A172 (cell line): ENCODE results near the gene TBCD. TPM values are rescaled to one million over a fixed set of nuclear protein-coding genes. Genes with fewer than 3 reads are reported as not detected.

Experiments
- DNase-seq: peaks from one replicate; pipeline ENCODE4 v3.0.0-alpha.2; 2015; ENCODE audit warnings: low spot score
- total RNA-seq: library from RNA; depleted of rRNA; stranded (reverse); fragments of >200 nt; shearing (Covaris generic); gene quantifications from 2 replicates; pipeline ENCODE4 v1.2.3, GENCODE V29; 2014

Gene TBCD
- total RNA-seq, 1 experiment from 2014 or later, result 38.7 TPM

DNA sequence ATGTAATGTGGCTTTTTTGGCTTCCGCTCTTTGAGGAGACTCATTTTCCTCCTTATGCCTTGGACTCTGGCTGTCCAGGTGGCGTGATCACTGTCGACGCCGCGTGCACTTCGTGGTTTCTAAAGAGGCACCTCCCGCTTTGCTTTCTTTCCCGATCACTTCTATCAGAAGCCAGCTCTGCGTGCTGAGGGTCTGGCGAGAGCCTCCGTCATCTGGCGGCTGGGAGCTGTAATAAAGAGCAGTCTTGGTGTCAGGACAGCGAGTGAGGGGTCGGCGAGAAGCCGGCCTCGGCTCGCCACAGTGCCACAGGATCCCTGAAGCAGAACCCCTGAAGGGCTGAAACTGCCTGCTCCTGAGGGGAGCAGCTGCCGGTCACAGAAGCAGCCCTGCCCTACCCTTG, 80.5 kb downstream of the TBCD start:
- no peak for DNase-seq

DNA sequence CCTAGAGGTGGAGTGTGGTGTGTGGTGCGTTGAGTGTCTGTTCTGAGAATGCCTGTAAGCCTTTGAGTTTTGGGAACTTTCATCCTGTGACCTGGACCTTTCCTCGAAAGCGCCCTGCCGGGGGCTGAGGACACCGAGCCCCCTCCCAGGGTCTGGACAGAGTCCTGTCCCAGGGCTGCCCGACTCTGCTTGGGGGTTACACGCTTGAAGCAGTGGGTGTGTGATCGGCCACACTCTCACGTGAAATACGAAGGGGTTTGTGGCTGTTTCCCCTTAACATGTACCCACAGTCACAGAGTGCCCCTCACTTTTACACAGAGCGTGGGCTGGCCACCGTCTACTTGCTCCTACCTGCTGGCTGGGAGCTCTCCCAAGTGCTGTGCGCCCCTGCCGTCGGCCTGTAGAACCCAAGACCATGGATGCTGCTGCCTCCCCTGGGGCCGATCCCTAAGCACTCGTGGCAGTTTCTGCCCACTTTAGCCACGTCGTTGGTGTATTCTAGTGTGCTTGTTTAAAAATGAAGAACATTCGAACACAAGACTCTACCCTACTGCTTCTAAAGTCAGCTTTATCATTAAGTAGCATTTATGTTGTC, 81.1 kb downstream of the TBCD start:
- no peak for DNase-seq

DNA sequence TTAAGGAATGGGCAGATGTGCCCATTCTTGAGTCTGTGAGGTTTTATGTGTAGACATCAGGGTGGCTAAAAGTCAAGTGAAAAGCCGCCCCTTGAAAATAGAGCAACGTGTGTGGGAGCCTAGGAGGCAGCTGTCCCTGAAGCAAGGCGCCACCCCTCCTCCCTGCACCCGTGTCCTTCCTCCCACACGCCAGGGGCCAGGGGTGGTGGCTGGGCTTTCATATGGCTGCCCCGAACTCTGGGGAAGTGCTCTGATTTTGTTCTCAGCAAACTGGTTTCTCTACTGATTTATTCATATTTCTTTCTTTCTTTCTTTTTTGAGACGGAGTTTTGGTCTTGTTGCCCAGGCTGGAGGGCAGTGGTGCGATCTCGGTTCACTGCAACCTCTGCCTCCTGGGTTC, 83.3 kb downstream of the TBCD start:
- DNase-seq, result no peak

DNA sequence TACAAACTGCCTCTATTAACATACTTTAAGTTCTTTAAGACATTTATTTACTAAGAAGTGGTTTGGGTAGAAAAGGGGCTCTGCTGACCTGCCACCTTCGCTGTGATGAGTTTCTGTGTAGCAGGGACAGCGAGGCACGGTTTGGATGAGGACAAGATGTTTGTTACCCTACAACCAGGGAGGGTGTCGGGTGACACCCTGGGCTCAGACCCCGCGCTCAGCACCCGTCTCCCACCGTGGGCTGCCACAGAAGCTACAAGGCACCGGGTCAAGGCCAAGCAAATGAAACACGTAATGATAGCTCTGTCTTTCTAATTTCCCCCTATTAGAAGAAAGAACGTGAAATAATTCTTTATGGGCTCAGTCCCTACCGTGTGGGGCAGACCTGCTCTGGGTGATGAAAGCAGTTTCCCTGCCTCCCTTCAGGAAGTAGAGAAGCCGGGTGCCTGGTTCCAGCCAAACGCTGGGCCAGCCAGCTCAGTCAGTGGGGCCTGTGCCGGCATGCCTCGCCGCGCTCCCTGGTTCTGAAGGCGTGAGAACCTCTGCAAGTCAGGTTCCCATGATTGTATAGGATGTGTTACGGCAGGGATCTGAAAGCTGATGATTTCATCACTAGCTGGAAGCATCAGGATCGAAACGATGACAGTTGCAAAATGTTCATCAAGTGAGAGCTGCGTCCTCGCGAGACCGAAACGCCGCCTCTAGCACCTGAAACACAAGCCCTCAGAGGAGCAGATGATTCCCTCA, 84.1 kb downstream of the TBCD start:
- DNase-seq, result no peak

DNA sequence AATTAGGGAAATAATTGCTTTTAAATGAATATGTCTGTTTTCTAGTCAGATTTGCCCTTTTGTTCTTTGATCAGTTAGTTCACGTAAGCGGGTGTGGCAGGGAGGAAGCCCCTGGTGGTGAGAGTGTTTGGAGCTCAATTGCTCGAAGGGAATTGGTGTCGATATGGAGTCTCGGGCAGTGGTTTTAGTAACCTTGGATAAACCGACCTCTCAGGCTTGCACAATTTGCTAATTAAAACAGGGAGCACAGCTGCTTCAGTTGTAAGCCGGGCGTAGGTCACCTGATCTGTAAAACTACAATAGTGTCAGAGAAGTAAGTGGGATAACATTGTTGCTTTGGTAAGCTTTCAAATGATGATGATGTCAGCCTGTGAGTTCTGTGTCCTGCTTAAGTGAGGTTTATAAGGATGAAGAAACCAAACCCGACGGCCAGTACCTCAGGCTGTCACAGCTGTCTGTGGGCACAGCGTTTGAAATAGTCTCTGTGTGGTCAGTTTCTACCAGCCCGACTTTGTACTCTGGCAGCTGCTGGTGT, 85.0 kb downstream of the TBCD start:
- no peak for DNase-seq

DNA sequence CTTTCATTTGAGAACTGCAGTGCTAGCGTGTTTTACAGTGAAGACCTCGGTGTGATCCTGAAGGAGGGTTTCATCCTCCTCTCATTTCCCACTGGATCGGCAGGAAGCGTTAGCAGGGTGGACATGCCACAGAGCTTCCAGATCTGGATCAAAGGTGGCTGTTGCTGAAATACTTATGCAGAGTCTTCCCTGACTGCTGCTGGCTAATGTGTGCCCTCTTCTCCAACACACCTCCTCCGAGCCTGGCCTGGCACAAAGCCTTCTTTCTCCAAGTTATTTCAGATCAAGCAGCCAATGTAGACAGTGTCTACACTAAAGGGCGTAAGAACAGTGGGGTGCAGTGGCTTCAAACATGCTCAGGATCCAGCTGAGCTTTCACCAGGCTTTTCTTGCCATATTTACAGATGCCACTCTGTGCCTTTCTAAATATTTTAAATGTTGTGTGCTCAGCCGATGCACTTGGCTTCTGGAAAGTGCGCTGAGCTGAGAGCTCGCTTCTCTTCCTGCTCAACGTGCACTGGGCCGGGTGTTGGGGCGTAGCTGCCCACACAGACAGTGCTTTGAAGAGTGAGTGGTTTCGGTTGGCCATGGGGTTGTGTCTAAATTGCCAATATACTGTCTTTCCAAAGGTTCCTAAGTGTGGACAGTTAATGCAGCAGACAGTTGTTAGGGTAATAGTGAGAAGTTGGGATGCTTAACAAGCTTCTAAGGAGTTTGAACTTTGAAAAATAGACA, 85.9 kb downstream of the TBCD start:
- DNase-seq, result no peak

DNA sequence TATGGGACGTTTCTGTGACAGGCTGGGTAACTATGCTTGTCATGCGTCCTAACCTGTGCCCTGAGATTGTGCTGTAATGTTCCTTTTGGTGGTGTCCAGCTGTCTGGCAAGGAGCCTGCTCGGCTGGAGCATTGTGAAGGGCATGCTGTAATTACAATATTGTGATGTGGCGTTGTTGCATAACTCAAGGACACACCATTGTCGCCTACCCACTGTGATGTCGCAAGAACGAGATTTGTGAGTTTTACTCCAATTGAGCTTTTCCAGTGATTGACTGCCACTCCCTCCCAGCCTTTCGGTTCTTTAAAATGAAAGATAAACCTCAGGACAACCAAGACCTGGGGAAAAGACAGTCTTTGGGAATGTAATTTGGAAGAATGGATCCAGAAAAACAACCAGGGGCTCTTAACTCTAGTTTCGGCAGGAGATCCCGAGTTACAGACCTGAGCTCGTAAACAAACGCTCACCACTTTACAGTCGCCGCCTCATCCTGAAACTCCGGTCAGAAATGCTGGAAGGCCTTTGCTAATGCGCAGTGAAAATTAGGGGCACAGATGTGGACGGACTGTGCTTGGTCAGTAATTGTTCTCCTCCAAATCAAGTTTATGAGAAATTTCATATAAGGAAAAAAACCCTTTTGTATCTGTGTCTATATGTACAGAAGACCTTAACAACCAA, 86.7 kb downstream of the TBCD start:
- no peak for DNase-seq

DNA sequence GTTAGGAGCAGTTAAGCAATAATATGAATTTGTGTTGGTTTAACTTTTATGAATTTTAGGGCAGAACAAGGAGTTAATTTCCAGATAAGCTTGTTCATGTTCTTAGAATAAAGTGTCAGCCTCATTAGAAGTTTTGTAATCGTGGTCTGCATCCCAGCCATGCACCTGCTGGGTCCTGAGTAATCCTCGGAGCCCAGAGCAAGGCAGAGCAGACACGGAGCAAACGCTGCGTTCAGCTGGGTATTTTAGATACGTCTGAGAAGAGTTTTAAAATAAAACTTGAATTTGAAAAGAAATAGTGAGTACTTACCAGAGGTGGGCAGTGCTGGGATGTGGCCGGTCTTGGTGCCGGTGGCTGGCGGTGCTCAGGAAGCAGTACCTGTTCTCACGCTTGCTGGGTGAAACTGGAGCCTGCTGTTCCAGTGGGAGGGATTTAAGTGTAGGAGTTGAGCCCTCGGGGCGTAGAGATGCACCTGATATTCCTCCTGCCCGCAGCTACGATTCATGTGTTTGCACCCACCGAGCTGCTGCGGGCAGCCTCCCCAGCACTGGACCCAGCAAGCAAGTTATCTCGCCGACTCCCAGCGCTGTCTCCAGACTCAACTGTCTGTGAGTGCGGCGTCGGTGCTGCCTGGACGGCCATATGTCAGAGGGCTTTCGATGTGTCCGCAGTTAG, 87.9 kb downstream of the TBCD start, which contains the start of gene ZNF750:
TSS of gene ZNF750 (minus strand) at position 406 of the 676 bp plus-strand sequence. CDS start 7,568 bp downstream, outside the sequence.
- DNase-seq, result no peak

DNA sequence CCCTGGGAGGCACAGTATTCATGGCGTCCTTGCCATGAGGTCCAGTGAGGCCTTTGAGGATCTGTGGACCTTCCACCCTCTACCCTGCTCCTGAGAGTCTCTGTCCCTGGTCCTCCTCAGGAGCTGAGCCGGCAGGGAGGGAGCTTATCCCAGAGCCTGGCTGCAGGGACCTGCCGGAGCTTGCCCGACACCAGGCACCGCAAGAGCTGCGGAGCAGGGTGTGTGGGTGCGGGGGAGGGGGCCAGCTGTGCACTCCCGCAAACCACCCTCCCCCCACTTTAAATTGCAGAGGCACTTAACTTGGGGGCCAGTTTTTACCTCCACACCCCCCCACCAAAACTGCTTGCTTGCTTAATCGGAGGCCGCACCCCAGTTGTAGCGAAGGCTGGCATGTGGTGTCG, 88.6 kb downstream of the TBCD start:
- DNase-seq, result no peak

DNA sequence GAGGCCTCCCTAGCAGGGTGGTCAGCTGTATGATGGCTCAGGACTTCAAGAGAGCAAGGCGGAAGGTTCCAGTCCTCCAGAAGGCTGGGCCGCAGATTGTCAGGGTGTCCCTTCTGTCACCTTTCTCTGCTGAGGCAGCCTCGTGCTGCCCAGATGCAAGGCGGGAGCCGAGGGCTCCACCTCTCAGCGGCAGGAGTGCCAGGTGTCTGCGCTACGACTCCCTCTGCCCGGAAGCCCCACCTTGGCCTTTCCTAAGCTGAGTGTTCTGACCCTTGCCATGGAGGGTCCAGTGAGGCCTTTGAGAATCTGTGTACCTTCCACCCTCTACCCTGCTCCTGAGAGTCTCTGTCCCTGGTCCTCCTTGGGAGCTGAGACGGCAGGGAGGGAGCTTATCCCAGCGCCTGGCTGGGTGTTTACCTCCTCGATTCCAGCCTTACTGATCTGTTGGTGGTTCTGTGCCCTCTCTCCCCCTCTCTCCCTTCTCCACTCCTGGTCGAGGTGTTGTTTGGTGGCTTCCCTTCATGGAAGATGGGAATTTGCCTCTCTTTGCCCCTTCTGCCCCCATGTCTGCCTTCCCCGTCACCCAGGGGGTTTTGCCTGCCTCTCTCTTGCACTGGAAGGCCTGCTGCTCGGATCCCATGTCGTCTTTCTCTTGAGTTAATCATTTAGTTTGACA, 90.2 kb downstream of the TBCD start:
- no peak for DNase-seq

DNA sequence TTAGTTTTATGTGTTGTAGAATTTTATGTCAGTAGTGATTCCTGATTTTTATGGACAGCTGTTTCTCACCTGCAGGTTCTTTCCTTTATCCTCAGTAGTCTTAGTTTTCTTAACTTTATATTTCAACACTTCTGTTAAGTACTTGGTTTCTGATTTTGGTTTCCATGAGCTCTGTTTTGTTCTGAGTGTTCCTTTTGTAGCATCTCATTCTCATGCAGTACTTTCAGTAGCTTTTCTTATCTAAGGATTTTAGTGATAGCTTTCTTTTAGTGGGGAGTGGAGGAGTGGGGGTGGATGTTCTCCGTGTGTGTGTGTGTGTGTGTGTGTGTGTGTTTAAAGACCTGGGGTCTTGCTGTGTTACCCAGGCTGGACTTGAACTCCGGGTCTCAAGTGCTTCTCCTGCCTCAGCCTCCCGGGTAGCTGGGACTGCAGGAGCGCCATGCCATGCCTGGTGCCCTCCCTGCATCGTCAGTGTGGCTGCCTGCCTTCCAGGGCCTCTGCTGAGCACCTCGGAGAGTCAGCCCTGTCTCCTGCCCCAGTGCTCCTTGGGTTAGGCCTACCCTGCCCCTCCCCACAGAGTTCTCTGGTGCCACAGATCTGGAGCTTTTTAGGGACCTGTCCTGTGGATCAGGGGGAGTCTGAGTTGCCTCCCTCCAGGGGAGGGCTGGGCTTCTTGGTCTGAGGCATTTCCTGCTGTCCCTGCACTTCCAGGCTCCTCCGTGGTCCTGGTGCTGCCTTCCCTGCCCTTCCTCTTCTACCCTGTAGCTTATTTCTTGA, 92.2 kb downstream of the TBCD start:
- DNase-seq, result no peak

DNA sequence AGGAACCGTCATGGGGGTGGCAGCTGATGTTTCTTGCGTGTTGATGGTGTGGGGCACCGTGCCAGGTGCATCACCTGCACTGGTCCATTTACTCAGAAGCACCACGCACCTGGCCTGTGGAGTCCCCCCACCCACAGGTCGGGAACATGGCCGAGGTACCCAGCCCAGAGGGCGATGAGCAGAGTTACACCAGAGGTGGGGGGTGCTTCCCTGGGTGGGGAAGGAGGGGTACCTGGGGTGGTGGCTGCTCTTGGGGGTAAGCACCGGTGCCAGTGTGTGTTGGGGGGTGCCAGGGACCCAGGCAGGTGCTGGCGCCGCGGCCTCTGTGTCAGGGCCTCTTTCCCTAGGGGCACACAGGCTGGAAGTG, 92.9 kb downstream of the TBCD start:
- no peak for DNase-seq

DNA sequence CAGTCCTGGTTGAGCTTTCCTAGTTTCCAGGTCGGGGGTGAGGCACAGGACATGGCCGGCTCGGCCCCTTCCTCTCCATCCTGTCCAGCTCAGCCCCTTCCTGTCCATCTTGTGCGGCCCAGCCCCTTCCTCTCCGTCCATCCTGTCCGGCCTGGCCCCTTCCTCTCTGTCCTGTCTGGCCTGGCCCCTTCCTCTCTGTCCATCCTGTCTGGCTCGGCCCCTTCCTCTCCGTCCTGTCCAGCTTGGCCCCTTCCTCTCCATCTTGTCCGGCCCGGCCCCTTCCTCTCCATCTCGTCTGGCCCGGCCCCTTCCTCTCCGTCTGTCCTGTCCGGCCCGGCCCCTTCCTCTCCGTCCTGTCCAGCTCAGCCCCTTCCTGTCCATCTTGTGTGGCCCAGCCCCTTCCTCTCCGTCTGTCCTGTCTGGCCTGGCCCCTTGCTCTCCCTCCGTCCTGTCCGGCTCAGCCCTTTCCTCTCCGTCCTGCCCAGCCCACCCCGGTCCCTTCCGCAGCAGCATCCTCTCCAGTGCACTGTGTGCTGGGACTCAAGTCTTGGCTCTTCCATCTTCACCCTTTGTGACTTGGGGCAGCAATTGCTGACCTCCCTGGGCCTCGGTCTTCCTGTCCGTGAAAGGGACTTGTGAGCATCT, 93.4 kb downstream of the TBCD start:
- no peak for DNase-seq

DNA sequence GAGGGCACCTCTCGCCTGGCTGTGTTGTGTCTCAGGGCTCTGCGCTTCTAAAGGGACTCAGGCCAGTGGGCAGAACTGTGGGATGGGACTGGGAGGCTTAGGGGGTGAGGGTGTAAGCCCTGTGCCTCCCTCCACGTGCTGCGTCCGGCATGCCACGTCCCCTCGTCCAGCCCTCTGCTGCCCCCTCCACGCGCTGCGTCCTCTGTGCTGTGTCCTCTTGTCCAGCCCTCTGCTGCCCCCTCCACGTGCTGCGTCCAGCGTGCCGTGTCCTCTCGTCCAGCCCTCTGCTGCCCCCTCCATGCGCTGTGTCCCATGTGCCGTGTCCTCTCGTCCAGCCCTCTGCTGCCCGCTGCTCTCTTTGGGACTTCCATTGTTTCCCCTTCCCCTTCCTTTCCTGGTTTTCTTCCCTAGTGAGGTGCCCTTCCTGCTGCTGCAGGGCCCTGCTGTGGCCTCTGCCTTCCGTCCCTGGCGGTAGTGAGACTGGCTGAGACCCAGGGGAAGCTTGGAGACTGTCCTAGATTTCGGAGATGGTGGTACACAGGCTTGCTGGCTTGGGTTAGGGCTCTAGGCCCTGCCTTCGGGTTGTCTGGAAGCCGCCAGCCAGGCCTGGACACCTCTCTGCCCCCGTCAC, 94.3 kb downstream of the TBCD start:
- no peak for DNase-seq

DNA sequence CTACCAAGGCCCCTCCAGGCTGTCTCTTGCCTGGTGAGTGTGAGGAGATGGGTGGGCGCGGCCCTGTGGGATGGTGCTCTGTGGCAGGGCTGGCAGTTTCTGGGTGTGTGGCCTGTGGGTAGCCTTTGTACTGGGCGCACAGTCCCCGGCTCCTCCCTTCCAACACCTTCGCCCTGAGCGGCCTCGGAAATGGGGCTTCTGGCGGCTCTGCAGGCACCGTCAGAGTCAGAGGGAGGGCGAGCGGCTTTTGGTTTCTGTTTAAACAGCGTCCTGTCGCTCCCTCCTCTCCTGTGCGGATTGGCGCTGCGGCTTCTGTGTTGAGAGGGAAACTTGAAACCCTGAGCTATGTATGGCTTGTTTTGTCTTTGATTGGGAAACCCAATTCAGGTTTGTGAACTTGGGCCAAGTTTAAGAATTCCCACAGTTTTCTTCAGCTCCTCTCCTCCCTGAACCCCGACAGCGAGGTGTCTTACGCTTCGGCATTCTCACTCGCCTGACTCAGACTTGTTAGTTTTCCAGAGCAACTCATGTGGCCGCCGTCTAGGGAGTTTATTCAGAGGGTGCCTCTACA, 96.2 kb downstream of the TBCD start:
- no peak for DNase-seq

DNA sequence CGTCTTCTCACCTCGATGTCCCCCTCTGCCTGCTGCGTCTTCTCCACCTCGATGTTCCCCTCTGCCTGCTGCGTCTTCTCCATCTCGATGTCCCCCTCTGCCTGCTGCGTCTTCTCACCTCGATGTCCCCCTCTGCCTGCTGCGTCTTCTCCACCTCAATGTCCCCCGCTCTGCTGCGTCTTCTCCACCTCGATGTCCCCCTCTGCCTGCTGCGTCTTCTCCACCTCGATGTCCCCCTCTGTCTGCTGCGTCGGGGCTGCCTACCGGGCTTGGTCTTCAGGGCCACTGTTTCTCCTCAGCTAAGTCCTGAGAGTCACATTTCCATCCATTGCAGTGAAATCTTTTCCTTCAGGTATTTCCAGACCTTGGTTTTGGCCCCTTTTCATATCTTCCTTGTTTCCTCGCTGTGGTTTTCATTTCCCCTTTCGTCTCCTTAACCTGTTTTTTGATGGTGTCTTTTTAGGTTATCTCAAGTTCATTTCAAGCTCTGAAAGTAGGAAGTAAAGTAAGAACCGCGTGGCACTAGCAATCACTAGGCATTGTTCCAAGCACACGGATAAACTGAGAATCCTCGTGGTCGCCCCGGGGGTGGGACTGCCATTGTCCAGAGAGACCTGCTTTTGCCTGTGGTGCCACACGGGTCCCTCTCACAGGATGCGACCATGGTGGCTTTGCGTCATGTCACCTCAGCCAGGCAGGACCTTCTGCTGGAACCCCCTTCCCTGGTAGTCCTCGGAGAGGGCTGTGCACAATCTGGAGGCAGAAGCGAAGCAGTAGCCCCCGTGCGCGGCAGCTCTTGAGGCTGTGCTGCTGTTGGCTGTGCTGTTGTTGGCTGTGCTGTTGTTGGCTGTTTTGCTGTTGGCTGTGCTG, 97.4 kb downstream of the TBCD start:
- DNase-seq, result no peak

DNA sequence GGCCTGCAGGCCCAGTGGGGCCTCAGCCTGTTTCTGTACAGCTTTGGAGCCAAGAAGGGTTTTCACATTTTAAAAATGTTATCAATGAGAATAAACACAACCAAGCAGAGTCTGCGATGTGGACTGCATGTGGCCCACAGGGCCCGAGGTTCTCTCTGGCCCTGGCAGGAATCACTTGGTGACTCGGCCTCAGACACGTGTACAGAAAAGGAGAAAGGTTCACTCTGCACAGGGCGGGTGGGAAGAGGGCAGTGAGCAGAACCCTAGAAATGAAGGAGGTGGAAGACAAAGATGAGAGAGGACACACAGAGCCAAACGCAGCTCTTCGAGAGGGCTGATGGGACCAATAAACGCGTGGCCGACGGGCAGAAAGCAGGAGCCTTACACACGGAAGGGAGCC, 99.5 kb downstream of the TBCD start:
- no peak for DNase-seq

DNA sequence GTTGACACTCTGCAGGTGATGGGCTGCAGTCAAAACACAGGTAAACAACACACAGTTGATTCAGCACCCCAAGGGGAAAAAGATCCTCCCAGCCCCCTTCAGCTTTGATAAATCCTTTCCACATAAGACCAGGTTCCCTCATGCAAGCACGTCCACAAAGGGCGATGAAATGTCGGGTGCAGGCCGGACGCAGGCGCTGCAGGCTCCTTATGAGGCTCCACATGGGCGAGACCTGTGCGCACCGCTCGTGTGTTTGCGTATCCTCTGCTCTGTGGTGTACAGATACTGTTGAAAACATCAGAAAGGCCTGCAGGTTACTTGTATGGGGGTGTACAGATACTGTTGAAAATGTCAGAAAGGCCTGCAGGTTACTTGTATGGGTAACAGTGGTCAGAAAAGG, 102.4 kb downstream of the TBCD start:
- no peak for DNase-seq
